Measurements from ENCODE around the gene MAP3K21. TPM values are rescaled to one million over a fixed set of nuclear protein-coding genes. Genes with fewer than 3 reads are reported as not detected.

MAP3K21 gene
- total and polyA plus RNA-seq, 2 of the 8 experiments (the other 6 are each of a cell fraction or from before 2014, with no cell fraction given), result 21.2 to 21.8 TPM

DNA sequence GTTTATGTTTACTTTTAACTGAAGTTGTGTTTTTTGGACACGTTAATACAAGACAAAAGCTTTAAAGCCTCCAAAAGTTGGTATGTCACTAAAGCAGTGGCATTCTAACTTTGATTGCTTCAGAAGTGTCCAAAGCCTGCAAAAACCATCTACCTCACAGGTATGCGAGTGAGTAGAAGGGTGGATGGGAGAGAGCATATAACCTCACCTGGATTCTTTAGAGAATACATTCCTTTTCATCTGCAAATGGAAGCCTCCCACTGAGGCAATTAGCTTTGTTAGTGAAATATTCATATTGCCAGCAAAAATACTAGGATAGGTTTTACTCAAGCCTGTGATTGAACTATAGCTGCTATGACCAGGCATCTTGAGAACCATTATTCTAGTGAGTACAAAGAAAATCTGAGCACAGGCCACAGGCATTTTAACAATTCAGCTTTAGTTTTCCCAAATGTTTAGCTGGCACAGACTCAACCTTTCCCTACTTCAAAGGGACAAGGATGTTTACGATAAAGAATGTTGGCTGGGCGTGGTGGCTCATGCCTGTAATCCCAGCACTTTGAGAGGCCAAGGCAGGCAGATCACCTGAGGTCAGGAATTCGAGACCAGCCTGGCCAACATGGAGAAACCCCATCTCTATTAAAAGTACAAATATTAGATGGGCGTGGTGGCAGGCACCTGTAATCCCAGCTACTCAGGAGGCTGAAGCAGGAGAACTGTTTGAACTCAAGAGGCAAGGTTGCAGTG lies 39.7 kb downstream of the MAP3K21 start (continued):
- TF ChIP-seq YY1 (IDR thresholded peaks at IDR 0.05; ENCODE audit: low read depth, low read length) (0 out of 2 replicates have a peak, but pooled peaks have one; percentile 6), SP4 (IDR thresholded peaks at IDR 0.05; ENCODE audit: low read length) (no peak), SP2 (IDR thresholded peaks at IDR 0.05; ENCODE audit: low read length) (no peak), CEBPB (IDR thresholded peaks at IDR 0.05; ENCODE audit: low read depth, low read length) (peak; percentile 1; the same call in 1 of the 2 replicates), KDM4A (IDR thresholded peaks at IDR 0.05; ENCODE audit: low read depth, low read length, severe bottlenecking) (no peak), SAP30 (IDR thresholded peaks at IDR 0.05; ENCODE audit: insufficient read depth, insufficient replicate concordance, low read length) (no peak)
- TF ChIP-seq, protein P1, sequence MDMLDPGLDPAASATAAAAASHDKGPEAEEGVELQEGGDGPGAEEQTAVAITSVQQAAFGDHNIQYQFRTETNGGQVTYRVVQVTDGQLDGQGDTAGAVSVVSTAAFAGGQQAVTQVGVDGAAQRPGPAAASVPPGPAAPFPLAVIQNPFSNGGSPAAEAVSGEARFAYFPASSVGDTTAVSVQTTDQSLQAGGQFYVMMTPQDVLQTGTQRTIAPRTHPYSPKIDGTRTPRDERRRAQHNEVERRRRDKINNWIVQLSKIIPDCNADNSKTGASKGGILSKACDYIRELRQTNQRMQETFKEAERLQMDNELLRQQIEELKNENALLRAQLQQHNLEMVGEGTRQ (IDR thresholded peaks at IDR 0.05; ENCODE audit: low read length), result no peak

Data from H1 (cell line).